H9 (cell line): ENCODE results near the gene TMSB4X. TPM values are rescaled to one million over a fixed set of nuclear protein-coding genes. Genes with fewer than 3 reads are reported as not detected.

Experiments used
- DNase-seq: peaks from one replicate; pipeline ENCODE4 v3.0.0-alpha.2; 2017
- H2AFZ ChIP-seq: one replicate; pipeline ENCODE4 v1.6.1; 2013; ENCODE audit warnings: mild to moderate bottlenecking, low read length, control low read depth, moderate library complexity
- H2AK5ac ChIP-seq: 2 replicates; pipeline ENCODE4 v1.6.1; 2013; ENCODE audit warnings: low read length, control low read depth, mixed read lengths; ENCODE audit not compliant: insufficient read length
- H2BK120ac ChIP-seq: one replicate; pipeline ENCODE4 v1.6.1; 2013; ENCODE audit warnings: low read depth, mild to moderate bottlenecking, low read length, control low read depth, inconsistent platforms; ENCODE audit not compliant: poor library complexity, severe bottlenecking
- H2BK12ac ChIP-seq: 2 replicates; pipeline ENCODE4 v1.6.1; 2013; ENCODE audit warnings: low read length, control low read depth, mixed read lengths, low read depth; ENCODE audit not compliant: insufficient read length
- H2BK15ac ChIP-seq: 2 replicates; pipeline ENCODE4 v1.6.1; 2013; ENCODE audit warnings: low read depth, low read length, control low read depth
- H2BK20ac ChIP-seq: one replicate; pipeline ENCODE4 v1.6.1; 2013; ENCODE audit warnings: low read depth, mild to moderate bottlenecking, low read length, control low read depth, inconsistent platforms; ENCODE audit not compliant: poor library complexity, severe bottlenecking
- H2BK5ac ChIP-seq: 2 replicates; pipeline ENCODE4 v1.6.1; 2013; ENCODE audit warnings: low read length, control low read depth, mixed read lengths; ENCODE audit not compliant: insufficient read length
- H3K14ac ChIP-seq: 2 replicates; pipeline ENCODE4 v1.6.1; 2013; ENCODE audit warnings: low read length, control low read depth; ENCODE audit not compliant: insufficient read depth
- H3K18ac ChIP-seq: 2 replicates; pipeline ENCODE4 v1.6.1; 2013; ENCODE audit warnings: low read depth, mild to moderate bottlenecking, mixed read lengths, low read length, control low read depth; ENCODE audit not compliant: insufficient read length
- H3K23ac ChIP-seq: 2 replicates; pipeline ENCODE4 v1.6.1; 2013; ENCODE audit warnings: low read length, control low read depth, mixed read lengths, low read depth; ENCODE audit not compliant: insufficient read length
- H3K23me2 ChIP-seq: 2 replicates; pipeline ENCODE4 v1.6.1; 2013; ENCODE audit warnings: low read depth, mild to moderate bottlenecking, mixed read lengths, low read length, control low read depth; ENCODE audit not compliant: insufficient read length, poor library complexity, severe bottlenecking
- H3K27ac ChIP-seq: 2 replicates; pipeline ENCODE4 v1.5.1; 2013; ENCODE audit warnings: low read length, control low read depth, mixed read lengths, low read depth; ENCODE audit not compliant: insufficient read length
- H3K27me3 ChIP-seq: 2 replicates; pipeline ENCODE4 v1.6.1; 2013; ENCODE audit warnings: low read length, control low read depth, inconsistent platforms; ENCODE audit not compliant: insufficient read depth
- H3K4ac ChIP-seq: 2 replicates; pipeline ENCODE4 v1.6.1; 2013; ENCODE audit warnings: low read depth, mild to moderate bottlenecking, control low read depth, inconsistent platforms, low read length, moderate library complexity
- H3K4me1 ChIP-seq: 2 replicates; pipeline ENCODE4 v1.6.1; 2013; ENCODE audit warnings: low read length, control low read depth, inconsistent platforms; ENCODE audit not compliant: insufficient read depth
- H3K4me2 ChIP-seq: 2 replicates; pipeline ENCODE4 v1.6.1; 2013; ENCODE audit warnings: low read length, control low read depth, mixed read lengths; ENCODE audit not compliant: insufficient read length, insufficient read depth
- H3K56ac ChIP-seq: 2 replicates; pipeline ENCODE4 v1.6.1; 2013; ENCODE audit warnings: low read depth, mild to moderate bottlenecking, mixed read lengths, low read length, control low read depth; ENCODE audit not compliant: insufficient read length
- H3K79me1 ChIP-seq: 2 replicates; pipeline ENCODE4 v1.6.1; 2013; ENCODE audit warnings: low read depth, mild to moderate bottlenecking, moderate library complexity, low read length, control low read depth, inconsistent platforms; ENCODE audit not compliant: insufficient read depth, poor library complexity, severe bottlenecking
- H3K79me2 ChIP-seq: 2 replicates; pipeline ENCODE4 v1.6.1; 2013; ENCODE audit warnings: low read length, control low read depth, inconsistent platforms; ENCODE audit not compliant: insufficient read depth
- H3K9ac ChIP-seq: 2 replicates; pipeline ENCODE4 v1.6.1; 2013; ENCODE audit warnings: low read length, control low read depth, mixed read lengths; ENCODE audit not compliant: insufficient read length; ENCODE audit errors: extremely low read depth
- H3K9me3 ChIP-seq: one replicate; pipeline ENCODE4 v1.6.1; 2013; ENCODE audit warnings: low read depth, low read length, inconsistent platforms; ENCODE audit not compliant: control insufficient read depth
- H3T11ph ChIP-seq: one replicate; pipeline ENCODE4 v1.6.1; 2013; ENCODE audit warnings: mild to moderate bottlenecking, low read length, control low read depth, inconsistent platforms
- H4K20me1 ChIP-seq: one replicate; pipeline ENCODE4 v1.6.1; 2013; ENCODE audit not compliant: control insufficient read depth, insufficient read length, insufficient read depth
- H4K5ac ChIP-seq: 2 replicates; pipeline ENCODE4 v1.6.1; 2013; ENCODE audit warnings: low read depth, mild to moderate bottlenecking, mixed read lengths, low read length, control low read depth; ENCODE audit not compliant: insufficient read length
- H4K8ac ChIP-seq: replicated peaks from 2 replicates; pipeline ENCODE4 v1.6.1; 2013; ENCODE audit warnings: low read length, control low read depth, mixed read lengths, low read depth; ENCODE audit not compliant: insufficient read length
- H4K91ac ChIP-seq: 2 replicates; pipeline ENCODE4 v1.6.1; 2013; ENCODE audit warnings: low read depth, mild to moderate bottlenecking, moderate library complexity, mixed read lengths, low read length, control low read depth; ENCODE audit not compliant: insufficient read length
- H3K27ac Mint-ChIP-seq, 3 experiments: 2 replicates in 2 of 3; 3 replicates in 1 of 3; pipeline ENCODE4 v1.8.0; 2020 to 2021; ENCODE audit warnings: mixed read lengths in 3 of 3, mild to moderate bottlenecking in 1 of 3, moderate library complexity in 1 of 3
- H3K27me3 Mint-ChIP-seq: 2 replicates; pipeline ENCODE4 v1.8.0; 2021; ENCODE audit warnings: low read depth, mild to moderate bottlenecking, moderate library complexity, mixed read lengths
- H3K36me3 Mint-ChIP-seq, 3 experiments: 2 replicates in 2 of 3; 3 replicates in 1 of 3; pipeline ENCODE4 v1.8.0; 2020 to 2021; ENCODE audit warnings: low read depth in 3 of 3, mixed read lengths in 3 of 3; ENCODE audit not compliant: insufficient read depth in 1 of 3
- H3K4me1 Mint-ChIP-seq, 2 experiments: 2 replicates each; pipeline ENCODE4 v1.8.0; 2020; ENCODE audit warnings: mixed read lengths in 2 of 2
- H3K4me3 Mint-ChIP-seq, 2 experiments: 2 replicates in 1 of 2; 3 replicates in 1 of 2; pipeline ENCODE4 v1.8.0; 2020 to 2021; ENCODE audit warnings: mild to moderate bottlenecking in 2 of 2, mixed read lengths in 2 of 2, moderate library complexity in 1 of 2
- H3K9me3 Mint-ChIP-seq, 2 experiments: 2 replicates in 1 of 2; 3 replicates in 1 of 2; pipeline ENCODE4 v1.8.0; 2020; ENCODE audit warnings: mild to moderate bottlenecking in 2 of 2, mixed read lengths in 2 of 2, moderate library complexity in 1 of 2
- CTCF ChIP-seq: fragments of 200-600 bp; sonication (generic); conservative IDR thresholded peaks from 3 replicates; pipeline ENCODE4 v1.8.0; 2021; ENCODE audit warnings: antibody characterized with exemption, mild to moderate bottlenecking
- WGBS: extraction: QIAGEN DNeasy Blood & Tissue Kit; methylation state at CpG from one replicate; pipeline ENCODE4 v1.1.7; 2013; ENCODE audit warnings: missing lambda C conversion rate, low lambda C conversion rate, mixed read lengths; ENCODE audit not compliant: insufficient read length; ENCODE audit errors: extremely low coverage; 5-methylcytosine and 5-hydroxymethylcytosine counted together
- total RNA-seq: library from RNA; stranded (reverse); gene quantifications from 2 replicates; pipeline ENCODE4 v1.2.1, GENCODE V29; 2021

The TMSB4X gene
- total RNA-seq, 1 experiment from 2014 or later: 2,733 TPM

GRCh38 chrX:12989461-12989860, 14.6 kb downstream of the TMSB4X start:
- Histone ChIP-seq H2AFZ (no peak overlapping the region), H3K23ac (no peak overlapping the region), H3K79me2 (no peaks in the 10 kb centered on the region), H3K27me3 (no peaks in the 10 kb centered on the region), H3K4me1 (peaks cover 3% of the 10 kb centered on the region; the same call in 1 of the 2 replicates), H4K8ac (no peak overlapping the region), H3K27ac (no peak overlapping the region), H3K18ac (no peak overlapping the region), H3K79me1 (no peaks in the 10 kb centered on the region), H2BK15ac (no peak overlapping the region), H4K5ac (no peak overlapping the region), H3K9ac (no peak overlapping the region), H3K4me2 (no peak overlapping the region), H3K9me3 (no peaks in the 10 kb centered on the region), H2BK5ac (no peak overlapping the region), H4K91ac (no peak overlapping the region), H3K56ac (no peak overlapping the region), H3T11ph (no peak overlapping the region), H3K14ac (no peak overlapping the region), H2BK120ac (no peak overlapping the region), H3K23me2 (no peaks in the 10 kb centered on the region), H3K4ac (no peak overlapping the region), H4K20me1 (no peaks in the 10 kb centered on the region), H2BK20ac (no peak overlapping the region), H2AK5ac (no peak overlapping the region), H2BK12ac (no peak overlapping the region)
- TF ChIP-seq CTCF: no peak
- H3K4me1 Mint-ChIP-seq: peaks cover 7% of the 10 kb centered on the region in 2 experiments
- no CpG with 5 or more reads among the region's 3 CpGs for WGBS
- peaks cover 63 to 68% of the 10 kb centered on the region in 2 experiments for H3K9me3 Mint-ChIP-seq
- H3K27me3 Mint-ChIP-seq: no peaks in the 10 kb centered on the region; the same call in 1 of the 2 replicates
- no peak for DNase-seq
- H3K4me3 Mint-ChIP-seq: no peak overlapping the region
- no peak overlapping the region for H3K27ac Mint-ChIP-seq
- peaks cover 9 to 15% (median 14%) of the 10 kb centered on the region in 3 experiments for H3K36me3 Mint-ChIP-seq
